ENCODE measurements around the gene RHEX.

GRCh38 chr1:206060844-206061243, 7.9 kb downstream of the RHEX start:
- TF ChIP-seq EZH2phosphoT487 (IDR thresholded peaks at IDR 0.05; ENCODE audit: insufficient read depth, low read depth) (no peak), EZH2 (IDR thresholded peaks at IDR 0.05; ENCODE audit: insufficient read depth, poor library complexity, severe bottlenecking) (no peak)
